Body of pancreas (tissue), 4 donors: ENCODE measurements around the gene GPR37L1. TPM values are rescaled to one million over a fixed set of nuclear protein-coding genes. Genes with fewer than 3 reads are reported as not detected.
"Not testable (repeated sequence)": the region's sequence is repeated elsewhere in the genome, so short reads cannot be mapped to it uniquely, and the experiment has no call there.

ENCODE experiments used
- ATAC-seq: fragments of 150-250 bp; one replicate; pipeline ENCODE4 v1.9.1; 2016
- DNase-seq, 4 donors: peaks; one replicate each; pipeline ENCODE4 v3.0.0-alpha.2; 2019
- H3K27ac ChIP-seq, 4 donors: fragments of 200-600 bp; sonication (generic); 1 replicate in 3 of 4; 2 replicates in 1 of 4; pipeline versions ENCODE4 v1.5.1 to v1.6.1; 2016 to 2019; ENCODE audit warnings: mild to moderate bottlenecking in 1 of 4, mixed read lengths in 1 of 4, moderate library complexity in 1 of 4
- H3K27me3 ChIP-seq, 2 donors: fragments of 200-600 bp; sonication (generic); one replicate each; pipeline ENCODE4 v1.6.0; 2016; ENCODE audit warnings: mild to moderate bottlenecking in 1 of 2
- H3K36me3 ChIP-seq, 2 donors: fragments of 200-600 bp; sonication (generic); replicated peaks in 1 of 2; 2 replicates each; pipeline ENCODE4 v1.5.1; 2016; ENCODE audit warnings: low read depth in 2 of 2; ENCODE audit not compliant: insufficient read depth in 1 of 2
- H3K4me1 ChIP-seq: fragments of 200-600 bp; sonication (generic); one replicate; pipeline ENCODE4 v1.6.0; 2016
- H3K4me3 ChIP-seq, 2 donors: fragments of 200-600 bp; sonication (generic); 1 replicate in 1 of 2; 2 replicates in 1 of 2; pipeline ENCODE4 v1.5.1; 2016 to 2019
- H3K9me3 ChIP-seq, 3 donors: fragments of 200-600 bp; sonication (generic); 1 replicate in 2 of 3; 2 replicates in 1 of 3; pipeline ENCODE4 v1.5.1; 2016
- POLR2A ChIP-seq, 3 donors: fragments of 450-650 bp; IDR thresholded peaks; one replicate each; pipeline ENCODE4 v1.6.1; 2016; ENCODE audit warnings: antibody characterized with exemption in 3 of 3, mild to moderate bottlenecking in 2 of 3
- WGBS, 2 donors: methylation state at CpG; one replicate each; pipeline ENCODE4 v1.1.5; 2017; 5-methylcytosine and 5-hydroxymethylcytosine counted together
- intact Hi-C: fragments of 100-400 bp; cut with DNase I; formaldehyde crosslinking; loops from one replicate; pipeline ENCODE4 v1.15.1; 2023
- total RNA-seq, 2 donors: library from RNA; depleted of rRNA; stranded (reverse); fragments of >200 nt; gene quantifications; one replicate each; pipeline ENCODE4 v1.1.0, GENCODE V29; 2016
- TF ChIP-seq, protein P1 (sequence below), 7 experiments: fragments of 450-650 bp in 4 of 7; fragments of 200-600 bp in 3 of 7; sonication (generic) in 3 of 7; IDR thresholded peaks; one replicate each; pipeline ENCODE4 v1.5.1; 2016 to 2019; ENCODE audit warnings: antibody characterized with exemption in 7 of 7

Gene GPR37L1
- total RNA-seq, 2 donors from 2014 or later: not detected

DNA sequence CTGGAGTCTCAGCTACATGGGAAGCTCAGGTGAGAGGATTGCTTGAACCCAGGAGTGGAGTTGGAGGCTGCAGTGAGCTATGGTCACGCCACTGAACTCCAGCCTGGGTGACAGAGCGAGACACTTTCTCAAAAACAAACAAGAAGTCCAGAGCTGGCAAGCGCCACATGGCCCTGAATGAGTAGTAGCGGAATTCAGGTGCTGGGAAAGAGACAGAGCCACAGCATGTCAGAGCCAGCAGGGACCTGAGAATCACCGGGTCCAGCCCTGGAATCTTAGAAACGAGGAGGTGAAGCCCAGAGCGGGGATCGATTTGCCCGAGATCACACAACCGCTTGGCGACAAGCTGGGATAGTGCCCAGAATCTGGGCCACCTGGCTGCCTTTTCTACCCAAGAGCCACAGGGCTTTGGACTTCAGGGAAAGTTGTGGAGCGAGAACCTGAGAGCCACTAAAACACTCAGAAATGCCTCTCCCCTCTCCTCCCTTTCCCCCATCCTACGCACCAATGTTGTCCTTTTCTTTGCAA, 12.0 kb downstream of the GPR37L1 start:
- 44 to 50% methylated on average over 13 of the region's 13 CpGs for WGBS, 2 donors
- ATAC-seq (peak; percentile 13), DNase-seq (peak; percentile 27 to 57 (median 34))
- TF ChIP-seq, protein P1, sequence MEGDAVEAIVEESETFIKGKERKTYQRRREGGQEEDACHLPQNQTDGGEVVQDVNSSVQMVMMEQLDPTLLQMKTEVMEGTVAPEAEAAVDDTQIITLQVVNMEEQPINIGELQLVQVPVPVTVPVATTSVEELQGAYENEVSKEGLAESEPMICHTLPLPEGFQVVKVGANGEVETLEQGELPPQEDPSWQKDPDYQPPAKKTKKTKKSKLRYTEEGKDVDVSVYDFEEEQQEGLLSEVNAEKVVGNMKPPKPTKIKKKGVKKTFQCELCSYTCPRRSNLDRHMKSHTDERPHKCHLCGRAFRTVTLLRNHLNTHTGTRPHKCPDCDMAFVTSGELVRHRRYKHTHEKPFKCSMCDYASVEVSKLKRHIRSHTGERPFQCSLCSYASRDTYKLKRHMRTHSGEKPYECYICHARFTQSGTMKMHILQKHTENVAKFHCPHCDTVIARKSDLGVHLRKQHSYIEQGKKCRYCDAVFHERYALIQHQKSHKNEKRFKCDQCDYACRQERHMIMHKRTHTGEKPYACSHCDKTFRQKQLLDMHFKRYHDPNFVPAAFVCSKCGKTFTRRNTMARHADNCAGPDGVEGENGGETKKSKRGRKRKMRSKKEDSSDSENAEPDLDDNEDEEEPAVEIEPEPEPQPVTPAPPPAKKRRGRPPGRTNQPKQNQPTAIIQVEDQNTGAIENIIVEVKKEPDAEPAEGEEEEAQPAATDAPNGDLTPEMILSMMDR (IDR thresholded peaks at IDR 0.05): no peak
- TF ChIP-seq POLR2A (IDR thresholded peaks at IDR 0.05): no peak
- H3K9me3 ChIP-seq: no peaks in the 10 kb centered on the region
- intact Hi-C loops: no loop called here
- peak overlapping the region in 3 of 4 donors; percentile 9 to 62 (median 60) for H3K27ac ChIP-seq
- H3K4me3 ChIP-seq: no peak overlapping the region
- H3K4me1 ChIP-seq: peaks cover 42% of the 10 kb centered on the region
- no peaks in the 10 kb centered on the region for H3K27me3 ChIP-seq
- H3K36me3 ChIP-seq: peaks cover 1 to 4% of the 10 kb centered on the region in 2 donors

DNA sequence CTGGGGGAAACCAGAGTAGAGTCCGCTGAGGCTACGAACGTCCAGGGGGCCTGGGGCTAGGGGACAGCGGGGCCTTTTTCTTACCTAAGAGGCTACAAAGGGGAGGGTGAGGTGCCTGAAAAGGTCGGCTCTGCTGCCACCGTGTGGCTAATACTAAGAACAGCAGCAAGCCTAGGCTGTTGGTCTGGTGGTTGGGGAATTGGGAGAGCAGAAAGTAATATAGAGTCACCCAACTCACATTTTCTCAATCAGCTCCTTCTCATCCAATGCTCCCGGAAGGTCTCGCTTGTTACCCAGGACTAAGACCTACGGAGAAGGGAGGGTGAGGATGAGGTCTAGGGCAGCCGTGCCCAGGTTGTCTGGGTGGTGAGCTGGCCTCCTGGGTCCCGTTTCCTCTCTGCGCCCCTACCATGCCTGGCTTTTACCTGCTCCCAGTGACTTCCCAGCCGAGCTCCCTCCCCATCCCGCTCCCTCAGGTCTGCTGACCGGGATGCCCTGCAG, 12.6 kb downstream of the GPR37L1 start:
- no peak for TF ChIP-seq POLR2A (IDR thresholded peaks at IDR 0.05)
- TF ChIP-seq, protein P1 (IDR thresholded peaks at IDR 0.05): peak; percentile 71 to 91 (median 79)
- Histone ChIP-seq H3K4me3 (no peak overlapping the region), H3K9me3 (no peaks in the 10 kb centered on the region), H3K27me3 (no peaks in the 10 kb centered on the region), H3K27ac (peak overlapping the region in 3 of 4 donors; percentile 9 to 62 (median 60)), H3K36me3 (peaks cover 1 to 4% of the 10 kb centered on the region in 2 donors), H3K4me1 (peaks cover 42% of the 10 kb centered on the region)
- DNase-seq: peak; percentile 61 to 67 (median 62)
- WGBS, 2 donors: 9 to 37% methylated on average over 9 to 15 of the region's 15 CpGs
- intact Hi-C loops: no loop called here
- peak; percentile 79 for ATAC-seq

DNA sequence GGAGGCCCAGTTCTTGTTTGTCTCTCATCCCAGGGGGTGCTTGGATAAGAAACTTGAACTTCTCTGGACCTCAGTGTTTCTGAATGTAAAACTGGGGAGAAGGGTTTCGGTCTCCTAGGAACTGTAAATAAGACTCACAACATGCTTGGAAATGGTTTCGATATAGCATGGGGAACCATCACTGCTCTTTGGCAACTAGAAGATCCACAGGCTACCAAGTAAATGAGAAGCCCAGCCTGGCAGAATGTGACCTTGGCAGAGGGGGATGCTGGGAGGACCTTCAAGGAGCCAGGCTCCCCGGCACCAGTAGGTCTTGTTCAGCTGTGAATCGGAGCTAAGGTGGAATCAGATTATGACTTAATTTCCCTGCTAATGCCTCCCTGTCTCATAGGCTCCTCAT, 18.1 kb downstream of the GPR37L1 start:
- 65 to 83% methylated on average over 2 to 4 of the region's 4 CpGs for WGBS, 2 donors
- no peak for DNase-seq
- Histone ChIP-seq H3K4me1 (peaks cover 25% of the 10 kb centered on the region), H3K9me3 (no peaks in the 10 kb centered on the region), H3K27ac (no peak overlapping the region), H3K36me3 (no peaks in the 10 kb centered on the region), H3K4me3 (no peak overlapping the region), H3K27me3 (no peaks in the 10 kb centered on the region)
- ATAC-seq: no peak
- intact Hi-C loops: no loop called here
- no peak for TF ChIP-seq POLR2A (IDR thresholded peaks at IDR 0.05)
- TF ChIP-seq, protein P1 (IDR thresholded peaks at IDR 0.05): no peak

DNA sequence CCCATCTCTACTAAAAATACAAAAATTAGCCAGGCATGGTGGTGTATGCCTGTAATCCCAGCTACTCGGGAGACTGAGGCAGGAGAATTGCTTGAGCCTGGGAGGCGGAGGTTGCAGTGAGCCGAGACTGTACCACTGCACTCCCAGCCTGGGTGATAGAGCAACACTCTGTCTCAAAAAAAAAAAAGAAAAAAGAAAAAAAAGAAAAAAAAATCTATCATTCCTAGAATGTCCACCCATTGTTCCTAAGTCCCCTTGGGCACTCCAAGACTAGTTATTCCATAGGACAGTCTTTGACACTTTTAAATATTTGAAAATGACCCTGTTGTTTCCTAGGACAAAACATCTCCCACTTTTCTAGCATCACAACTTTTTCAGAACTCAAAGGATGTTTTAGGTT, 18.8 kb downstream of the GPR37L1 start:
- DNase-seq, H3K9me3 ChIP-seq, H3K4me3 ChIP-seq, H3K27me3 ChIP-seq, H3K27ac ChIP-seq, ATAC-seq, intact Hi-C loops, H3K36me3 ChIP-seq: not testable (repeated sequence)
- 88 to 96% methylated on average over 3 of the region's 3 CpGs for WGBS, 2 donors
- peaks cover 24% of the 10 kb centered on the region for H3K4me1 ChIP-seq

DNA sequence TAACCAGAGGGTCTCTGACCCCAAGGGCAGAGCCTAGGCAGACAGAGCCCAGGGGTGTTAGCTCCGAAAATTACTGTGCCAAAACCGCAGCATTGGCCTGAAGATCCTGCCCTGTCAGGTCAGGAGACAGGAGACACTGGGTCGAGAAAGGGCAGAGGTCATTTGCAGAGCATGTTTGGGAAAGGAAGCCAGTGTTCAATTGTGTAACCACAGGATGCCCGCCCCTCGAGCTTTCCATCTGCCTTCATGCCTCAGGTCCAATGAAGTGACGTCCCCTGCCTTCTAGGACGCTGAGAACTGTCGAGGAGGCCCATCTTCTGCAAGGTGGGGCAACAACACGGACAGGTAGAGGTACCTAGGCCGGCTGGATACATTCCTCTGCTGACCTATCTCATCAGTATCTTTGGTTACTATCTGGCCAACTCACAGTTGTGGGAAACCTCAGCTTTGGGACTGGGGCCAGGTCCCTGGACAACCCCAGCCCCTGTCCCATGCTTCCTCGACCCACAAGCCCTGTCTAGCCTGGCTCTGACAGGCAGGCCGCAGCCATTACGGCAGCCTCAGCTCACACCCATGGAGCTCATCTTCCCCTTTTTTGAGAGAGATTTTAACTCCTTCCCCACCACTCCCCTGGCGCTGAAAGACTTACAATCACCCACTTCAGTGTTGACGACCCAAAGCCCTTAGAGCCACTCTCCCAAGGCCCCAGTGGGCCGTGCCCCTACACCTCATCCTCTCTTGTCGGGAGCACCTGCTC, 20.5 kb downstream of the GPR37L1 start:
- peaks cover 24% of the 10 kb centered on the region for H3K4me1 ChIP-seq
- peak overlapping the region; percentile 68 to 86 (median 80) for H3K27ac ChIP-seq
- DNase-seq: peak in 2 of 4 donors; percentile 35 to 41
- peak in 1 of 3 donors; percentile 9 for TF ChIP-seq POLR2A (IDR thresholded peaks at IDR 0.05)
- TF ChIP-seq, protein P1 (IDR thresholded peaks at IDR 0.05): no peak
- H3K4me3 ChIP-seq: peak overlapping the region; percentile 81
- no peaks in the 10 kb centered on the region for H3K27me3 ChIP-seq
- no peak for ATAC-seq
- 0 to 10% methylated on average over 8 to 17 of the region's 17 CpGs for whole genome bisulfite sequencing, 2 donors
- H3K9me3 ChIP-seq: no peaks in the 10 kb centered on the region
- intact Hi-C loops: no loop called here
- no peaks in the 10 kb centered on the region for H3K36me3 ChIP-seq
